H9 (cell line): ENCODE results near the gene HSPH1. TPM values are rescaled to one million over a fixed set of nuclear protein-coding genes. Genes with fewer than 3 reads are reported as not detected.

Source experiments
- DNase-seq: peaks from one replicate; pipeline ENCODE4 v3.0.0-alpha.2; 2017
- H2AFZ ChIP-seq: one replicate; pipeline ENCODE4 v1.6.1; 2013; ENCODE audit warnings: mild to moderate bottlenecking, low read length, control low read depth, moderate library complexity
- H2AK5ac ChIP-seq: 2 replicates; pipeline ENCODE4 v1.6.1; 2013; ENCODE audit warnings: low read length, control low read depth, mixed read lengths; ENCODE audit not compliant: insufficient read length
- H2BK120ac ChIP-seq: one replicate; pipeline ENCODE4 v1.6.1; 2013; ENCODE audit warnings: low read depth, mild to moderate bottlenecking, low read length, control low read depth, inconsistent platforms; ENCODE audit not compliant: poor library complexity, severe bottlenecking
- H2BK12ac ChIP-seq: 2 replicates; pipeline ENCODE4 v1.6.1; 2013; ENCODE audit warnings: low read length, control low read depth, mixed read lengths, low read depth; ENCODE audit not compliant: insufficient read length
- H2BK15ac ChIP-seq: 2 replicates; pipeline ENCODE4 v1.6.1; 2013; ENCODE audit warnings: low read depth, low read length, control low read depth
- H2BK20ac ChIP-seq: one replicate; pipeline ENCODE4 v1.6.1; 2013; ENCODE audit warnings: low read depth, mild to moderate bottlenecking, low read length, control low read depth, inconsistent platforms; ENCODE audit not compliant: poor library complexity, severe bottlenecking
- H2BK5ac ChIP-seq: 2 replicates; pipeline ENCODE4 v1.6.1; 2013; ENCODE audit warnings: low read length, control low read depth, mixed read lengths; ENCODE audit not compliant: insufficient read length
- H3K14ac ChIP-seq: 2 replicates; pipeline ENCODE4 v1.6.1; 2013; ENCODE audit warnings: low read length, control low read depth; ENCODE audit not compliant: insufficient read depth
- H3K18ac ChIP-seq: 2 replicates; pipeline ENCODE4 v1.6.1; 2013; ENCODE audit warnings: low read depth, mild to moderate bottlenecking, mixed read lengths, low read length, control low read depth; ENCODE audit not compliant: insufficient read length
- H3K23ac ChIP-seq: 2 replicates; pipeline ENCODE4 v1.6.1; 2013; ENCODE audit warnings: low read length, control low read depth, mixed read lengths, low read depth; ENCODE audit not compliant: insufficient read length
- H3K23me2 ChIP-seq: 2 replicates; pipeline ENCODE4 v1.6.1; 2013; ENCODE audit warnings: low read depth, mild to moderate bottlenecking, mixed read lengths, low read length, control low read depth; ENCODE audit not compliant: insufficient read length, poor library complexity, severe bottlenecking
- H3K27ac ChIP-seq: 2 replicates; pipeline ENCODE4 v1.5.1; 2013; ENCODE audit warnings: low read length, control low read depth, mixed read lengths, low read depth; ENCODE audit not compliant: insufficient read length
- H3K27me3 ChIP-seq: 2 replicates; pipeline ENCODE4 v1.6.1; 2013; ENCODE audit warnings: low read length, control low read depth, inconsistent platforms; ENCODE audit not compliant: insufficient read depth
- H3K4ac ChIP-seq: 2 replicates; pipeline ENCODE4 v1.6.1; 2013; ENCODE audit warnings: low read depth, mild to moderate bottlenecking, control low read depth, inconsistent platforms, low read length, moderate library complexity
- H3K4me1 ChIP-seq: 2 replicates; pipeline ENCODE4 v1.6.1; 2013; ENCODE audit warnings: low read length, control low read depth, inconsistent platforms; ENCODE audit not compliant: insufficient read depth
- H3K4me2 ChIP-seq: 2 replicates; pipeline ENCODE4 v1.6.1; 2013; ENCODE audit warnings: low read length, control low read depth, mixed read lengths; ENCODE audit not compliant: insufficient read length, insufficient read depth
- H3K56ac ChIP-seq: 2 replicates; pipeline ENCODE4 v1.6.1; 2013; ENCODE audit warnings: low read depth, mild to moderate bottlenecking, mixed read lengths, low read length, control low read depth; ENCODE audit not compliant: insufficient read length
- H3K79me1 ChIP-seq: 2 replicates; pipeline ENCODE4 v1.6.1; 2013; ENCODE audit warnings: low read depth, mild to moderate bottlenecking, moderate library complexity, low read length, control low read depth, inconsistent platforms; ENCODE audit not compliant: insufficient read depth, poor library complexity, severe bottlenecking
- H3K79me2 ChIP-seq: 2 replicates; pipeline ENCODE4 v1.6.1; 2013; ENCODE audit warnings: low read length, control low read depth, inconsistent platforms; ENCODE audit not compliant: insufficient read depth
- H3K9ac ChIP-seq: 2 replicates; pipeline ENCODE4 v1.6.1; 2013; ENCODE audit warnings: low read length, control low read depth, mixed read lengths; ENCODE audit not compliant: insufficient read length; ENCODE audit errors: extremely low read depth
- H3K9me3 ChIP-seq: one replicate; pipeline ENCODE4 v1.6.1; 2013; ENCODE audit warnings: low read depth, low read length, inconsistent platforms; ENCODE audit not compliant: control insufficient read depth
- H3T11ph ChIP-seq: one replicate; pipeline ENCODE4 v1.6.1; 2013; ENCODE audit warnings: mild to moderate bottlenecking, low read length, control low read depth, inconsistent platforms
- H4K20me1 ChIP-seq: one replicate; pipeline ENCODE4 v1.6.1; 2013; ENCODE audit not compliant: control insufficient read depth, insufficient read length, insufficient read depth
- H4K5ac ChIP-seq: 2 replicates; pipeline ENCODE4 v1.6.1; 2013; ENCODE audit warnings: low read depth, mild to moderate bottlenecking, mixed read lengths, low read length, control low read depth; ENCODE audit not compliant: insufficient read length
- H4K8ac ChIP-seq: replicated peaks from 2 replicates; pipeline ENCODE4 v1.6.1; 2013; ENCODE audit warnings: low read length, control low read depth, mixed read lengths, low read depth; ENCODE audit not compliant: insufficient read length
- H4K91ac ChIP-seq: 2 replicates; pipeline ENCODE4 v1.6.1; 2013; ENCODE audit warnings: low read depth, mild to moderate bottlenecking, moderate library complexity, mixed read lengths, low read length, control low read depth; ENCODE audit not compliant: insufficient read length
- H3K27ac Mint-ChIP-seq, 3 experiments: 2 replicates in 2 of 3; 3 replicates in 1 of 3; pipeline ENCODE4 v1.8.0; 2020 to 2021; ENCODE audit warnings: mixed read lengths in 3 of 3, mild to moderate bottlenecking in 1 of 3, moderate library complexity in 1 of 3
- H3K27me3 Mint-ChIP-seq: 2 replicates; pipeline ENCODE4 v1.8.0; 2021; ENCODE audit warnings: low read depth, mild to moderate bottlenecking, moderate library complexity, mixed read lengths
- H3K36me3 Mint-ChIP-seq, 3 experiments: 2 replicates in 2 of 3; 3 replicates in 1 of 3; pipeline ENCODE4 v1.8.0; 2020 to 2021; ENCODE audit warnings: low read depth in 3 of 3, mixed read lengths in 3 of 3; ENCODE audit not compliant: insufficient read depth in 1 of 3
- H3K4me1 Mint-ChIP-seq, 2 experiments: 2 replicates each; pipeline ENCODE4 v1.8.0; 2020; ENCODE audit warnings: mixed read lengths in 2 of 2
- H3K4me3 Mint-ChIP-seq, 2 experiments: 2 replicates in 1 of 2; 3 replicates in 1 of 2; pipeline ENCODE4 v1.8.0; 2020 to 2021; ENCODE audit warnings: mild to moderate bottlenecking in 2 of 2, mixed read lengths in 2 of 2, moderate library complexity in 1 of 2
- H3K9me3 Mint-ChIP-seq, 2 experiments: 2 replicates in 1 of 2; 3 replicates in 1 of 2; pipeline ENCODE4 v1.8.0; 2020; ENCODE audit warnings: mild to moderate bottlenecking in 2 of 2, mixed read lengths in 2 of 2, moderate library complexity in 1 of 2
- CTCF ChIP-seq: fragments of 200-600 bp; sonication (generic); conservative IDR thresholded peaks from 3 replicates; pipeline ENCODE4 v1.8.0; 2021; ENCODE audit warnings: antibody characterized with exemption, mild to moderate bottlenecking
- WGBS: extraction: QIAGEN DNeasy Blood & Tissue Kit; methylation state at CpG from one replicate; pipeline ENCODE4 v1.1.7; 2013; ENCODE audit warnings: missing lambda C conversion rate, low lambda C conversion rate, mixed read lengths; ENCODE audit not compliant: insufficient read length; ENCODE audit errors: extremely low coverage; 5-methylcytosine and 5-hydroxymethylcytosine counted together
- total RNA-seq: library from RNA; stranded (reverse); gene quantifications from 2 replicates; pipeline ENCODE4 v1.2.1, GENCODE V29; 2021

The HSPH1 gene
- total RNA-seq, 1 experiment from 2014 or later: 141 TPM

GRCh38 chr13:31201341-31202031, 39.8 kb upstream of the HSPH1 start:
- H3K9me3 ChIP-seq: no peaks in the 10 kb centered on the region
- no peaks in the 10 kb centered on the region for H4K20me1 ChIP-seq
- H3K4me3 Mint-ChIP-seq: peak overlapping the region; percentile 70 to 82
- H3K9ac ChIP-seq: no peak overlapping the region
- H3K27ac ChIP-seq: no peak overlapping the region
- no peak overlapping the region for H2AK5ac ChIP-seq
- no peak overlapping the region for H2BK20ac ChIP-seq
- no peak overlapping the region for H3T11ph ChIP-seq
- H3K4me1 ChIP-seq: no peaks in the 10 kb centered on the region
- H3K23ac ChIP-seq: no peak overlapping the region
- peaks cover 0 to 2% (median 0%) of the 10 kb centered on the region in 3 experiments; a peak in 3 of 7 replicates for H3K36me3 Mint-ChIP-seq
- H4K5ac ChIP-seq: no peak overlapping the region
- H2BK5ac ChIP-seq: no peak overlapping the region
- peaks cover 20 to 24% of the 10 kb centered on the region in 2 experiments for H3K4me1 Mint-ChIP-seq
- no peak overlapping the region for H3K27ac Mint-ChIP-seq
- no peak overlapping the region for H3K14ac ChIP-seq
- TF ChIP-seq CTCF: no peak
- no peaks in the 10 kb centered on the region for H3K23me2 ChIP-seq
- H3K56ac ChIP-seq: no peak overlapping the region
- no peak for DNase-seq
- H3K4me2 ChIP-seq: peak overlapping the region; percentile 26
- H3K27me3 Mint-ChIP-seq: peaks cover 6% of the 10 kb centered on the region; the same call in 1 of the 2 replicates
- H2BK120ac ChIP-seq: no peak overlapping the region
- peaks cover 0 to 2% of the 10 kb centered on the region in 2 experiments; a peak in 3 of 5 replicates for H3K9me3 Mint-ChIP-seq
- no peak overlapping the region for H2BK12ac ChIP-seq
- no peak overlapping the region for H4K91ac ChIP-seq
- no CpG with 5 or more reads among the region's 7 CpGs for WGBS
- H2BK15ac ChIP-seq: no peak overlapping the region
- no peaks in the 10 kb centered on the region for H3K79me1 ChIP-seq
- H3K79me2 ChIP-seq: no peaks in the 10 kb centered on the region
- no peaks in the 10 kb centered on the region for H3K27me3 ChIP-seq
- H3K4ac ChIP-seq: no peak overlapping the region
- H4K8ac ChIP-seq: no peak overlapping the region
- no peak overlapping the region for H2AFZ ChIP-seq
- H3K18ac ChIP-seq: no peak overlapping the region
